ENCODE results near the gene CACNA1B. TPM values are rescaled to one million over a fixed set of nuclear protein-coding genes. Genes with fewer than 3 reads are reported as not detected.

Gene CACNA1B
- total and polyA plus RNA-seq, 3 donors from 2014 or later, result 7.6 to 15.7 (median 11.0) TPM

DNA sequence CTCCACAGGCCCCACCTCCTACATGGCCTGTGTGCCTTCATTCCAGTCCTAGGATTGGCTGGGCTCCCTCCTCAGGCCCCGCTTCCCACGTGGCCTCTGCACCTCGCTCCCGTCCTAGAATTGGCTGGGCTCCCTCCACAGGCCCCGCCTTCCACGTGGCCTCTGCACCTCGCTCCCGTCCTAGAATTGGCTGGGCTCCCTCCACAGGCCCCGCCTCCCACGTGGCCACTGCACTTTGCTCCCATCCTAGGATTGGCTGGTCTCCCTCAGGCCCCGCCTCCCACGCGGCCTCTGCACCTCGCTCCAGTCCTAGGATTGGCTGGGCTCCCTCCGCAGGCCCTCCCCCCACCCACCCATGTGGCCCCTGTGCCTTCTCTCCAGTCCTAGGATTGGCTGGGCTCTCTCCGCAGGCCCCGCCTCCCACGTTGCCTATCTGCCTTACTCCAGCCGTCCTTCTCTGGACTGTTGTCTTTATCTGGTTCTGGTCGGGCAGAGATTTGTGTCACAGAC is 45.3 kb upstream of the CACNA1B start:
- intact Hi-C loops (cut with DNase I; ENCODE audit: low total_unique reads), result no loop called here
- H3K4me1 ChIP-seq, result no peaks in the 10 kb centered on the region
- no peaks in the 10 kb centered on the region for H3K36me3 ChIP-seq (ENCODE audit: low read depth, missing control alignments)
- H3K9me3 ChIP-seq, result no peaks in the 10 kb centered on the region
- H3K27me3 ChIP-seq, result no peaks in the 10 kb centered on the region
- TF ChIP-seq, protein P1, sequence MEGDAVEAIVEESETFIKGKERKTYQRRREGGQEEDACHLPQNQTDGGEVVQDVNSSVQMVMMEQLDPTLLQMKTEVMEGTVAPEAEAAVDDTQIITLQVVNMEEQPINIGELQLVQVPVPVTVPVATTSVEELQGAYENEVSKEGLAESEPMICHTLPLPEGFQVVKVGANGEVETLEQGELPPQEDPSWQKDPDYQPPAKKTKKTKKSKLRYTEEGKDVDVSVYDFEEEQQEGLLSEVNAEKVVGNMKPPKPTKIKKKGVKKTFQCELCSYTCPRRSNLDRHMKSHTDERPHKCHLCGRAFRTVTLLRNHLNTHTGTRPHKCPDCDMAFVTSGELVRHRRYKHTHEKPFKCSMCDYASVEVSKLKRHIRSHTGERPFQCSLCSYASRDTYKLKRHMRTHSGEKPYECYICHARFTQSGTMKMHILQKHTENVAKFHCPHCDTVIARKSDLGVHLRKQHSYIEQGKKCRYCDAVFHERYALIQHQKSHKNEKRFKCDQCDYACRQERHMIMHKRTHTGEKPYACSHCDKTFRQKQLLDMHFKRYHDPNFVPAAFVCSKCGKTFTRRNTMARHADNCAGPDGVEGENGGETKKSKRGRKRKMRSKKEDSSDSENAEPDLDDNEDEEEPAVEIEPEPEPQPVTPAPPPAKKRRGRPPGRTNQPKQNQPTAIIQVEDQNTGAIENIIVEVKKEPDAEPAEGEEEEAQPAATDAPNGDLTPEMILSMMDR (IDR thresholded peaks at IDR 0.05), result no peak
- no peak for TF ChIP-seq POLR2A (IDR thresholded peaks at IDR 0.05)
- no peak overlapping the region for H3K27ac ChIP-seq
- DNase-seq, result peak; percentile 82
- WGBS, 2 donors, result 61 to 86% methylated on average over 20 of the region's 20 CpGs
- peak overlapping the region in 1 of 2 donors; percentile 34 for H3K4me3 ChIP-seq

- H3K27ac ChIP-seq, result no peak overlapping the region
- TF ChIP-seq, protein P1 (IDR thresholded peaks at IDR 0.05), result no peak
- no peak for TF ChIP-seq POLR2A (IDR thresholded peaks at IDR 0.05)
- no peaks in the 10 kb centered on the region for H3K36me3 ChIP-seq (ENCODE audit: low read depth, missing control alignments)
- 69 to 80% methylated on average over 35 to 41 of the region's 44 CpGs for WGBS, 2 donors
- DNase-seq, result no peak
- H3K9me3 ChIP-seq, result no peaks in the 10 kb centered on the region
- peak overlapping the region in 1 of 2 donors; percentile 34 for H3K4me3 ChIP-seq
- intact Hi-C loops (cut with DNase I; ENCODE audit: low total_unique reads), result no loop called here
- no peaks in the 10 kb centered on the region for H3K27me3 ChIP-seq
- no peaks in the 10 kb centered on the region for H3K4me1 ChIP-seq
These were observed 44.6 kb upstream of the CACNA1B start for GRCh38 chr9:137832830-137833590.

GRCh38 chr9:137833721-137834613 is 43.6 kb upstream of the CACNA1B start:
- intact Hi-C loops (cut with DNase I; ENCODE audit: low total_unique reads), result no loop called here

DNA sequence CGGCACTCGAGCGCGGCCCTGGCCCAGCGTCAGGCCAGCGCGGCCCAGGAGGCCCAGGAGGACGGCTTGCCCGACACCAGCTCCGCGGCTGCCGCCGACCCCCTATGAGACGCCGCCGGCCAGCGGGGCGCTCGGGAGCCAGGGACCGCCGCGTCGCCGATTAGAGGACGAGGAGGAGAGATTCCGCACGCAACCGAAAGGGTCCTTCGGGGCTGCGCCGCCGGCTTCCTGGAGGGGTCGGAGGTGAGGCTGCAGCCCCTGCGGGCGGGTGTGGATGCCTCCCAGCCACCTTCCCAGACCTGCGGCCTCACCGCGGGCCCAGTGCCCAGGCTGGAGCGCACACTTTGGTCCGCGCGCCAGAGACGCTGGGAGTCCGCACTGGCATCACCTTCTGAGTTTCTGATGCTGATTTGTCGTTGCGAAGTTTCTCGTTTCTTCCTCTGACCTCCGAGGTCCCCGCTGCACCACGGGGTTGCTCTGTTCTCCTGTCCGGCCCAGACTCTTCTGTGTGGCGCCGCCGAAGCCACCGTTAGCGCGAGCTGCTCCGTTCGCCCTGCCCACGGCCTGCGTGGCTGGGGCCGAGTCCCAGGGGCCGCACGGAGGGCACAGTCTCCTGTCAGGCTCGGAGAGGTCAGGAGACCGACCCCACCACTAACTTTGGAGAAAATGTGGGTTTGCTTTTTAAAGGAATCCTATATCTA is 42.6 kb upstream of the CACNA1B start:
- H3K36me3 ChIP-seq (ENCODE audit: low read depth, missing control alignments), result no peaks in the 10 kb centered on the region
- H3K9me3 ChIP-seq, result no peaks in the 10 kb centered on the region
- peak overlapping the region in 1 of 2 donors; percentile 29 for H3K4me3 ChIP-seq
- no peak for DNase-seq
- H3K27me3 ChIP-seq, result no peaks in the 10 kb centered on the region
- H3K27ac ChIP-seq, result no peak overlapping the region
- no peaks in the 10 kb centered on the region for H3K4me1 ChIP-seq
- 73 to 82% methylated on average over 36 to 66 of the region's 66 CpGs for WGBS, 2 donors
- intact Hi-C loops (cut with DNase I; ENCODE audit: low total_unique reads), result no loop called here
- no peak for TF ChIP-seq POLR2A (IDR thresholded peaks at IDR 0.05)
- TF ChIP-seq, protein P1 (IDR thresholded peaks at IDR 0.05), result no peak

More at GRCh38 chr9:137833721-137834613, 43.6 kb upstream of the CACNA1B start:
- H3K36me3 ChIP-seq (ENCODE audit: low read depth, missing control alignments), result no peaks in the 10 kb centered on the region
- TF ChIP-seq, protein P1 (IDR thresholded peaks at IDR 0.05), result no peak
- no peak for TF ChIP-seq POLR2A (IDR thresholded peaks at IDR 0.05)
- H3K4me1 ChIP-seq, result no peaks in the 10 kb centered on the region
- no peaks in the 10 kb centered on the region for H3K9me3 ChIP-seq
- no peak for DNase-seq
- peak overlapping the region in 1 of 2 donors; percentile 29 for H3K4me3 ChIP-seq
- WGBS, 2 donors, result 50 to 81% methylated on average over 28 to 72 of the region's 73 CpGs
- no peak overlapping the region for H3K27ac ChIP-seq
- no peaks in the 10 kb centered on the region for H3K27me3 ChIP-seq

Measured in testis (tissue), 3 donors.